Measurements from ENCODE around the gene CDS2. TPM values are rescaled to one million over a fixed set of nuclear protein-coding genes. Genes with fewer than 3 reads are reported as not detected.

The CDS2 gene
- total RNA-seq, 1 donor from 2014 or later = 46.9 TPM

DNA sequence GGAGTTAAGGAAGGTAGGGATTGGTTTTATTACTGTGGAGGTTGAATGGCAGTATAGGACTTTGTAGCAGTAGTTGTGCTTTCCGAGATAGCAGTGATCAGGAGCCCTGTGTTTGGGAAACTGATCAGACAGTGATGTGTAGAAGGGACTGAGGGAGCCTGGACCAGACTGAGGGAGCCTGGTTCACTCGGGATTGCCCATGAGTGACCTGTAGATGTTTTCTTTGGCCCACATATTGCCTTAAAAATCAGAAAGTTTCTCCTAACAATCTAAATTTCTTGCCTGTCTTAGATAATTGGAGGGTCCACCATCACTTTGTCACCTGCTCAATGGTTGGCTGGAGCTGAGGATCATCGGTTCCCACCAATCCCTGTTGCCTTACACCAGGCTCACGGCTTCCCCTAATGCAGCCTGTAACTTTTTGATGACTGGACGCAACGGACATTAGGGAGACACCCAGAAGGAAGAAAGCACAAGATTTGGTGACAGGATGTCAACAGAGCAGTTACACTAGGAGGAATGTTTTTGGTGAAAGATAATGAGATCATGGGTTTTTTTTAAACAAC is 1.1 kb downstream of the CDS2 start:
- Mint-ChIP-seq H3K9me3 (ENCODE audit: low read depth) (no peaks in the 10 kb centered on the region), H3K27me3 (ENCODE audit: low read depth) (no peaks in the 10 kb centered on the region), H3K4me3 (ENCODE audit: unreplicated experiment) (peak overlapping the region; percentile 96), H3K27ac (ENCODE audit: unreplicated experiment) (peak overlapping the region; percentile 93), H3K4me1 (ENCODE audit: low read depth) (peaks cover 34% of the 10 kb centered on the region), H3K36me3 (ENCODE audit: low read depth) (no peaks in the 10 kb centered on the region)
- TF ChIP-seq, protein P1, sequence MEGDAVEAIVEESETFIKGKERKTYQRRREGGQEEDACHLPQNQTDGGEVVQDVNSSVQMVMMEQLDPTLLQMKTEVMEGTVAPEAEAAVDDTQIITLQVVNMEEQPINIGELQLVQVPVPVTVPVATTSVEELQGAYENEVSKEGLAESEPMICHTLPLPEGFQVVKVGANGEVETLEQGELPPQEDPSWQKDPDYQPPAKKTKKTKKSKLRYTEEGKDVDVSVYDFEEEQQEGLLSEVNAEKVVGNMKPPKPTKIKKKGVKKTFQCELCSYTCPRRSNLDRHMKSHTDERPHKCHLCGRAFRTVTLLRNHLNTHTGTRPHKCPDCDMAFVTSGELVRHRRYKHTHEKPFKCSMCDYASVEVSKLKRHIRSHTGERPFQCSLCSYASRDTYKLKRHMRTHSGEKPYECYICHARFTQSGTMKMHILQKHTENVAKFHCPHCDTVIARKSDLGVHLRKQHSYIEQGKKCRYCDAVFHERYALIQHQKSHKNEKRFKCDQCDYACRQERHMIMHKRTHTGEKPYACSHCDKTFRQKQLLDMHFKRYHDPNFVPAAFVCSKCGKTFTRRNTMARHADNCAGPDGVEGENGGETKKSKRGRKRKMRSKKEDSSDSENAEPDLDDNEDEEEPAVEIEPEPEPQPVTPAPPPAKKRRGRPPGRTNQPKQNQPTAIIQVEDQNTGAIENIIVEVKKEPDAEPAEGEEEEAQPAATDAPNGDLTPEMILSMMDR (IDR thresholded peaks at IDR 0.05) = no peak
- no peak for DNase-seq (ENCODE audit: low spot score)

DNA sequence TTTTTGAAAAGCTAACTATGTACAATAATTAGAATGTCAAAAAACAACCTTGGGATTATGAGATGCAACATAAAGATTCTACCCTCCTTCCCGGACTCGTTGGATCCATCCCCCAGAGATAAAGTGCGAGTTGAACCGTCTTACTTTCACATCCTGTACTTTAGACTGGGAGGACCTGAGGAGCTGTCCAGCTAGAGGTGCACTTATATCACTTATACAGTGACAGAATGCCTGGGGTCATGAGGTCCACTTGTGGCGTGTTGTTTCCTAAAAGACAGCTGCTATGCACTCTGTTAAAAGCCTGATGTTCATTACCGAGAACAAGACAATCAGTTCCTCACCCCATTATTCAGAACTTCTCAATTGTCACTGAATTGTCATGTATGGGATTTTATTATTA is 2.1 kb downstream of the CDS2 start:
- Mint-ChIP-seq H3K27me3 (ENCODE audit: low read depth) (no peaks in the 10 kb centered on the region), H3K27ac (ENCODE audit: unreplicated experiment) (no peak overlapping the region), H3K4me1 (ENCODE audit: low read depth) (peaks cover 34% of the 10 kb centered on the region), H3K36me3 (ENCODE audit: low read depth) (no peaks in the 10 kb centered on the region), H3K9me3 (ENCODE audit: low read depth) (no peaks in the 10 kb centered on the region), H3K4me3 (ENCODE audit: unreplicated experiment) (no peak overlapping the region)
- DNase-seq (ENCODE audit: low spot score) = no peak
- TF ChIP-seq, protein P1 (IDR thresholded peaks at IDR 0.05) = no peak

DNA sequence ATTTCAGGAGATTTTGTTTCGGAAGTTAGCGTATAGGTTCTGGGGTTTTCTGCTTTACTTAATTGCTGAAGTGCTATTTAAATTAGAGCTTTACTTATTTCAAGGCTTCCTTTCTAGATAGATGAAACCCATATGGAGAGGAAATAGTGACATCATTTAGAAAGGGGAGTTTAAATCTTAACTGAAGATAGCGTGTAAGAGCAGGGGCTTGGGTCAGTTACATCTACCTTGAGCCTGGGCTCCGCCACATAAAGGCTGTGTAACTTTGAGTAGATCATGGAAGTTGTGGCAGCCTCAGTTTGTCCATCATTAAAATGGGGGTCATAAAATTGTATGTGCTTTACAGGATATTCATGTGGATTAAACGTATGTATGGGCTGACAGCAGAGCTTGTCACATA is 4.7 kb downstream of the CDS2 start:
- Mint-ChIP-seq H3K36me3 (ENCODE audit: low read depth) (no peaks in the 10 kb centered on the region), H3K27ac (ENCODE audit: unreplicated experiment) (peak overlapping the region; percentile 4), H3K4me3 (ENCODE audit: unreplicated experiment) (no peak overlapping the region), H3K27me3 (ENCODE audit: low read depth) (no peaks in the 10 kb centered on the region), H3K9me3 (ENCODE audit: low read depth) (no peaks in the 10 kb centered on the region), H3K4me1 (ENCODE audit: low read depth) (peaks cover 42% of the 10 kb centered on the region)
- TF ChIP-seq, protein P1 (IDR thresholded peaks at IDR 0.05) = no peak
- no peak for DNase-seq (ENCODE audit: low spot score)

DNA sequence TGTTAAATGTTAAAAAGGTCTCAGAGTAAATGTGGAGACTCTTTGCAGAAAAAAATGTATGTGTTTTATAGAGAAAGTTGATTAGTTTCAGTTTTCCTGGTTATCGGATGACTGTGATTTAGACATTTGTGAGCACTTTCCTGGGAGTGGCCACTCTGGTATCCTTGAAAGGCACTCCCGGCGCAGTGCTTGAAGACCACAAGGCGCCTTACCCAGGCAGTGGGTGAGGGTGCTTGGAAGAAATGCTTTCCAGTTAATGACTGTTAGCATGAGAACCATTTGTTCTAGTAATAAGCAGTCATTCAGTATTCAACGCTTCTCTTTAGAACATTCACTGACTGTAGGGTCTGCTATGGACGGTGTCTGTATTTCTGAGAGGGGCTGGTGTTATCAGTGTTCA is 7.2 kb downstream of the CDS2 start:
- no peaks in the 10 kb centered on the region for H3K27me3 Mint-ChIP-seq (ENCODE audit: low read depth)
- no peaks in the 10 kb centered on the region for H3K36me3 Mint-ChIP-seq (ENCODE audit: low read depth)
- DNase-seq (ENCODE audit: low spot score) = no peak
- no peak overlapping the region for H3K4me3 Mint-ChIP-seq (ENCODE audit: unreplicated experiment)
- peaks cover 29% of the 10 kb centered on the region for H3K4me1 Mint-ChIP-seq (ENCODE audit: low read depth)
- TF ChIP-seq, protein P1 (IDR thresholded peaks at IDR 0.05) = no peak
- no peak overlapping the region for H3K27ac Mint-ChIP-seq (ENCODE audit: unreplicated experiment)
- H3K9me3 Mint-ChIP-seq (ENCODE audit: low read depth) = no peaks in the 10 kb centered on the region

DNA sequence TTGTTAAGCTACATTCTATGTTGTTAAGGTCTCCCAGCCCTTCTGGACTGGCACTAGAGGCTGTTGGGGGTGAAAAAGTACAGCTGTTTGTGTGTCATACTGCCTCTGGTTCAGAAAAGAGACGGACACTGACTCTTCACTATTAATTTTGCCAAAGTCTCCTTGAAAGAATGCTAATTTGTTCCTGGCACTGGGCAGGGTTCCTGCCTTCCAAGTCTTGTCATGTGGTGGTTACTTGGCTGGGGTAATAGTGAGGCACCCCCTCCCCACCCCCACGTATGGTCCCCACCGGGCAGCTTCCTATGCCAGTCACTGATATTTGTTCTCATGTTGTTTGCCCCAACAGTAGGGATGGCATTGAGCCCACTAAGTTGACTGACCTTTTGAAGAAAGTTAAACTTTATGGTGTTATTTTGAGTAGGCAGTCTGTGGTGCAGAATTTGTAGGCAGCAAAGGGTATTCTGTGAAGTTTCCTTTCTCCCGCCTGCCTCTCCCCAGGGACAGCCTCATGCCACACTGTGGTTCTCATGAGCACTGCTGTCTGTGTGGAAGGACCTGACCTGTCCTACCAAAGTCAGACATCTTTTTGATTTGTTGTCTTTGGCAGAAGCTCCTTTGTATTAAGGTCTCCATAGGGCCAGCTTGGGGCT is 8.7 kb downstream of the CDS2 start:
- Mint-ChIP-seq H3K4me3 (ENCODE audit: unreplicated experiment) (no peak overlapping the region), H3K27me3 (ENCODE audit: low read depth) (no peaks in the 10 kb centered on the region), H3K27ac (ENCODE audit: unreplicated experiment) (peak overlapping the region; percentile 37), H3K9me3 (ENCODE audit: low read depth) (no peaks in the 10 kb centered on the region), H3K36me3 (ENCODE audit: low read depth) (no peaks in the 10 kb centered on the region), H3K4me1 (ENCODE audit: low read depth) (peaks cover 29% of the 10 kb centered on the region)
- DNase-seq (ENCODE audit: low spot score) = no peak
- TF ChIP-seq, protein P1 (IDR thresholded peaks at IDR 0.05) = no peak
